Stimulated activated CD8-positive, alpha-beta memory T cell treated with anti-CD3 and anti-CD28 coated beads, Interleukin-15, amount 100 ng/mL, for 4 hours (primary cell): ENCODE measurements around the gene PDE6B.

Experiments used
- DNase-seq, 2 donors: peaks; one replicate each; pipeline ENCODE4 v3.0.0-alpha.2; 2020; ENCODE audit warnings: low read depth in 2 of 2

The PDE6B gene

DNA sequence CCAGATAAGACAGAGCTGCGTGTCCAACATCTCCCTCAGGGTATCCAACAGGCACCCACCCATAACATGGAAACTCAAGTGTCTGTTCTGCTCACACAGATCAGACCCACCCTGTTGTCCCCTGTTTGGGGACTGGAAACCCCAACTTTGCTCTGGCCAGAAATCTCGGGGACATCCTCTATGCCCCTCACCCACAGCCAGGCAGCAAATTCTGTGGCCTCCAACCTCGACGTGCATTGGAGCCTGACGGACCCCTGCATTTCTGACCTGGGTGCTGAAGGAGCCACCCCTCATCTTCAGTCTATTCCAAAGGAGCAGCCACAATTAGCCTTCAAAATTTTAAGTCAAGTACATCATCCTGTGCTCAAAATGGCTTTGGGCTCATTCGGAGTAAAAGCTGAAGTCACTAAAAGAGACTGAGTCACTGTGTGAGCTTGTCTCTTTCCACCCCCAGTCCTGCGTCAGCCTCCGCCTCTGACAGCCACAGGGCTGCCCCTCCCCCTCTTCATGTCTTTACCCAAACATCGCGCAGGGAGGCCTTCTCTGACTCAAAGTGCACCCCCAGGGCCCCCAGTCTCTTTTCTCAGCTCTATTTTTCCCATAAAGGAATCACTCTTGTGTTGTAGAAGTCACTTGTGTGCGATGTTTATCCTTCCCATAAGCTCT lies 24.4 kb upstream of the PDE6B start:
- no peak for DNase-seq

DNA sequence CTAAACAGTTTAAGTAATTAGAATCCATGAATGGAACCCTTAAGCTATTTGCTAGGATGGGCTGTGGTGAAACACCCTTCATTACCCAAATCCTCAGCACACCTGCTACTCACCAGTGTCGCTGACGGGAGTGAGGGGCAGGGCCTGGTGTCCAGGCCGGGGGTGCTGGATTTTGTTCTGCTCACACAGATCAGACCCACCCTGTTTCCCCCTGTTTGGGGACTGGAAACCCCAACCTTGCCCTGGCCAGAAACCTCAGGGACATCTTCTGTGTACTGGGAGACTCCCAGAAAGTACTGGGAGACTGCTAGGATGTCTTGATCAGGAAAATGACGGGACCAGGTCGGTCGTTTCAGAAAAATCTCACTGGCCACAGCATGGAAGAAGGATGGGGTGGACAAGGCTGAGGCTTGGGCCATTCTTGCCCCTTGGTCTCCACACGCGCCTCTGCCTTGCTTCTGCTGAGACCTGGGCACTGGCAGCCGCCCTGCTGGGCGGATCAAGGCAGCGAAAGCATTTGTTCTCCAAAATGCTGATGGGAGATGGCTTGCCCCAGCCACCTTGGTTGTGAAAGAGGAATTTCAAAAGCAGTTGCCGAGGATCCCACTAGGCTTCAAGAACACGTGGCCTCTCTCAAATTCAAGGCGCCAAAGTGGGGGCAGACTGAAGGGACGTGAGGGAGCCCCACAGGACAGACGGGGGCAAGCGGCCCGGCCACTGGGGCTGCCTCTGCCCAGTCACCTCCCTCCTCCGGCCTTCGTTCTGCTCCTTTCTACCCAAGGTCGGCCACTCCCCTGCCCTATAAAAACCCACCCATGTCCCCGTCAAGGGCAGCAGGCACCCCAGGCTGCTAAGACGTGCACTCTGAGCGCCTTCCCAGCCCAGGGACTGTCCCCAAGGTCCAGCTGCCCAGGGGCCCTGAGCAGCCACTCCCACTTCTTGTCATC lies 23.5 kb upstream of the PDE6B start:
- no peak for DNase-seq

DNA sequence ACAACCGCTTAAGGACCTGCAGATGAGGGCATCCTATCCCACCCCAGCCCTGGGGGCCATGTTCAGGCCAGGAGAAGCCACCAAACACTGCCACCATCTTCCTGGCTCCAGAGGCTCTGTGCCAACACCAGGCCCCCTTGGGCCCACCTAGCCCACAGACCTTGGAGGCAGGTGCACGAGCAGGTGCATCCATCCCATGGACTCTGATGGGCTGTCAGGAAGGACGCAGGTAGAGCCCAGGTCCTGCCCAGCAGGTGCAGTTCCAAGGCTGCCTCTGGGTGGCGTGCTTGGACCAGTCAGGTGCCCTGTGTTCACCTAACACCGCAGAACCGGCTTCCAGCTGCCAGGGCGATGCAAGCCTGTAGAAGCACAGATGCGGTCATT lies 22.8 kb upstream of the PDE6B start:
- peak in 1 of 2 donors; percentile 7 for DNase-seq

DNA sequence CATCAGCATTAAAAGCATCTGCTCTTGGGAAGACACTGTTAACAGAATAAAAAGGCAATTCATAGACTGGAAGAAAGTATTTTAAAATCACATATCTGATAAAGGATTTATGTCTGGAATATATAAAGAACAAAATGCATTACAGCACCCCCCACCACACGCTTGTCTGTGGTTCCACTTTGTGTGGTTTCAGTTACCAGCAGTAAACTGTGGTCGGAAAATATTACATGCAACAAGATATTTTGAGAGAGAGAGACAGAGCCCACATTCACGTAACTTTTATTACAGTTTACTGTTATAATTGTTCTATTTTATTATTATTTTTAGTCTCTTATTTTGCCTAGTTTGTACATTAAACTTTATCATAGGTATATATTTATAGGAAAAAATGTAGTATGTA lies 21.2 kb upstream of the PDE6B start:
- no peak for DNase-seq

DNA sequence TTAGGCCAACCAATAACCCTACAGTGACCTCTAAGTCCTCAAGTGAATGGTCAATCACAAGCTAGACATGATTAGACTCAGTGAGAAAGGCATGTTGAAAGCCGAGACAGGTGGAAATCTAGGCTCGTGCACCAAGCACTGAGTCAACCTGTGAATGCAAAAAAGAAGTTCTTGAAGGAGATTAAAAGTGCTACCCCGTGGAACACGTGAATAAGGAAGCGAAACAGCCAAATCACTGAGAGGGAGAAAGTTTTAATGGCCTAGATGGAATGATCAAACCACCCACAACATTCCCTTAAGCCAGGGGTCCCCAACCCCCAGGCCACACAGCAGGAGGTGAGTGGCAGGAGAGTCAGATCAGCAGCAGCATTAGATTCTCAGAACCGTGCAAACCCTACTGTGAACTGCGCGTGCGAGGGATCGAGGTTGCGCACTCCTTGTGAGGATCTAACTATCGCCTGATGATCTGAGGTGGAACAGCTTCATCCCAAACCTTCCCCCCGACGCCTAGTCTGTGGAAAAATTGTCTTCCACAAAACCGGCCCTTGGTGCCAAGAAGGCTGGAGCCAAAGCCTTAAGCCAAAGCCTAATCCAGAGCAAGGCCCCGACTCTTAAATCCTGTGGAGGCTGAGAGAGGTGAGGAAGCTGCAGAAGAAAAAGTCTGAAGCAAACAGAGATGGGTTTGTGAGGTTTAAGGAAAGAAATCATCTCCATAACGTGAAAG lies 19.5 kb upstream of the PDE6B start:
- DNase-seq, result no peak

DNA sequence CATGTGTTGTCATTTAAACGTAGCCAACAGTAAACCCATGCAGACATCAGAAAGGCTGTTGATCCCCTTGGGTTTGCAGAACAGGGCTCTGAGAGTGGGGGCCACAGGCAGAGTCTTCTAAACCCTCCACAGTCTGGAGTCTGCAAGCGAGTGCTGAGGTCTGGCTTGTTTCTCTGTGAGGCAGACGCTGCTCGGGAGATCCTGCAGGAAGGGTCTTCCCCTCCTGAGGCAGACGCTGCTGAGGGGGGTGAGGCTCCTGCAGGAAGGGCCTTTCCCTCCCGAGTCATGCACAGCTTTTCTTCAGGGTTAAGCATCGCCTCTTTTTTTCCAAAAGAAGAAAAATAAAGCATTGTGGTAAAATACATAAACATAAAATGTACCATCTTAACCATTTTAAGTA lies 17.1 kb upstream of the PDE6B start:
- DNase-seq, result no peak

DNA sequence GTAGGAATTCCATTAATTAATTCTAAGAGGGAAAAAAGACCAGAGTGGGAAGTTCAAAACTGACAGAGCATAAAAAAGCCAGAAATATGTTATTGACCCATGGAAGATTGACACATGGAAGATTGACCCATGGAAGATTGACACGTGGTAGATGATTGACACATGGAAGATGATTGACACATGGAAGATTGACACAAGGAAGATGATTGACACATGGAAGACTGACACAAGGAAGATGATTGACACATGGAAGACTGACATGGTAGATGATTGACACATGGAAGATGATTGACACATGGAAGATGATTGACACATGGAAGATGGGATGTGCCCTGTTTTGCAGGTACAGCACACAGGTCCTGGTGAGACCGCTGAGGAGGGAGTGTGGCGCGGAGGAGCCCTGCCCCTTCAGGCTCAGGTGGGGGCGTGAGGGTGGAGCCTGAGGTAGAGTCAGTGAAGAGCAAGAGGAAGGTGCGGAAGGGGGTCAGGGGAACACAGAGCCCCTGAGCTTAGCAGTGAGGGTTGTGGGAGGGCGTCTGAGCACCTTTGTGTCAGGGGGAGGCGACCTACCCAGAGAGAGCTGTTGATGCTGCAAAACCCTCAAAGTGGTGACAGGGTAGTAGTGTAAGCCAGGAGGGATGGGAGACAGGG lies 15.8 kb upstream of the PDE6B start:
- no peak for DNase-seq

DNA sequence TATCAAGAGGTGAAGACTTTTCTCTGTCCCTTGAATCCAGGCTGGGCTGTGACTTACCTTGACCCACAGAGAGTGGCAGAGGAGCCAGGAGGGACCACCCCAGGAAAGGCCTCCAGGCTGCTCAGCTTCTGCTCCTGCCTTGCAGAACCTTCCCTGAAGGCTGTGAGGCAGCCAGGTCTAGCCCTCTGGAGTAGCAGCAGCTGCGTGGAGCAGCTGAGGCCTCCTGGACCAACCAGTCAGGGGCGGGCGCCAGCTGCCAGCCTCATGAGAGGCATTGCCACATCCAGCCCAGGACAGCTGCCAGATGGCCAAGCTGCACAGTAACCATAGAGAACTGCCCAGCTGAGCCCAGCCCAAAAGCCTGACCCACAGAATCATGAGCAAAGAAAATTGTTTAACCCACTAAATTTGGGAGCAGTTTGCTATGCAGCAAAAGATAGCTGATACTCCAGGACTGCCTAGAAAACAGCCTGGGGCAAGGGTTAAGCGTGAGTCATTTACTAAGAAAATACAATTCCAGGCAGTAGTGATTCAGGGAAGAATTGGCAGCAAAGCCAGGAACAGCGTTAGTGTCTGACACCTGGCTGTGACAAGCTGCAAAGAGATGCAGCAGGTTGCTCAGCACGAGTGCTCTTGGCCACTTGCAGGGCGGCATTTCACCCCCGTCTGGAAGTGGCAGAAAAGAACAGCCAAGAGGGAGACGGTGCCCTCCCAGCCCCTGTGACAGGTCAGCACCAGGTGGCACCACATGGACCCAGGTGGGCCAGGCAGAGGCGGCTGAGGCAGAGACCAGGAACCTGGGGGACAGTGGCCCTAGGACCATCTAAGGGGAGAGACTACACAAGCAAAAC lies 14.7 kb upstream of the PDE6B start:
- no peak for DNase-seq

DNA sequence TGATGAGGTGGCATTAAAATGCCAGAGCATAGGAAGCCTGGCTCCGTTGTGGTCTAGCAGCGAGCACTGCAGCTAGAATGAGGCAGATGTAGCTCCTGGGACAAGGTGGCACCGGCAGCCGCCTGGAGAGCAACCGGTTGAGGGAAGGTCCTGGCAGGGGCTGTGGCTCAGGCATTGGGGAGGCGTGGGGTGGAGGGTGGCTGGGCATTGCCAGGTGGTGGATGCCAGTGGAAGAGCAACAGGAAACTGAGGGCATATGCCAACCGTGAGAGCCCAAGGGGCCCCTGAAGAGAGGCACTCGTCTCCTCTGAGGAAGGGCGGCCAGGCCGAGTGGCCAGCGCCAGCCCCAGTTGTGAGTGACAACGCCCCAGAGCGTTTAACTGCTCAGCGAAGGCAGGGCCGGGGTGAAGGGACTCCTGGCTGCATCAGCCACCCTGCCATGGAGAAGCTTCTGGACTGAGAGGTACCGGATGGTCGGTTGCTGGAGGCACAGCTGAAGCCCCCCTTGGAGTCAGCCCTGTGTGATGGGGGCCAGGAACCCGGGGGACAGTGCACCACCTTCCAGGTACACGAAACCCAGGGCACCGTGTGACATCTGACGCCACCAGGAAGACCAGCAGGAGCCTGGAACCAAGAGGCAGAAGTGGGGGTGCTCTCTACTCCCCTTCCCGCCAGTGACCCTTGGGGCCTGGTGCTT lies 13.2 kb upstream of the PDE6B start:
- no peak for DNase-seq

DNA sequence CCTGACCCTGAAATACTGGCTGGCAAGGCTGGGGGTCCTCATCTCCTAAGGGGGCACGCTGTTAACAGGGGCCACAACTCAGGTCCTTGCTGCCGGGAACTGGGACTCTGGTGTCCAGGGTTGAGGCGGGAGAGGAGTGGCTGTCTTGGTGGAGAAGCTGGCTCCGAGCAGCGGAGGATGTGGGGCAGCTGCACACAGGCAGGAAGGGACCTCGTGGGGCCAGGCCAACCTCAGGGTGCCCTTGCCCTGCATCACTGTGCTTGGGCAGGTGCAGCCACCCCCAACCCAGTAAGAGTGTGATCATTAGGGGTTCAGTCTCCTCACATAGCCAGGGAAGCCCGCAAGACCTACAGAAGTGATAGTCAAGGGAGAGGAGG lies 12.6 kb upstream of the PDE6B start:
- no peak for DNase-seq

DNA sequence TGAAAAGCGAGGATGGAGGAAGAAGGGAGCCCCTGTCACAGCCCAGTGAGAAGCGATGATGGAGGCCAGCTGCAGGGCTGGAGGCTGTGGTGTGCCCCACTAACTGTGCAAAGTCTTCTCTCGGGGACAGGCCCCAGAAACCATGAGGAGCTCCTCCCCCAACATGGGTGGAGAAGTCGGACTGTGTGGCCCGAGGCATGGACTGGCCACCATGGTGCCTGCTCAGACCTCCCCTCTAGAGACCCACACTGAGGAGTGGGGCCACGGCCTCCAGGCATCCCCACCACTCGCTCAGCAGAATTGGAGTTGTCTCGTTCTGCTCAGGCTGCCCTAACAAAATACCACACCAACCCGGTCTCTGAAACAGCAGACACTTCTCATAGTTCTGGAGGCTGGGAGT lies 12.2 kb upstream of the PDE6B start:
- DNase-seq, result no peak

DNA sequence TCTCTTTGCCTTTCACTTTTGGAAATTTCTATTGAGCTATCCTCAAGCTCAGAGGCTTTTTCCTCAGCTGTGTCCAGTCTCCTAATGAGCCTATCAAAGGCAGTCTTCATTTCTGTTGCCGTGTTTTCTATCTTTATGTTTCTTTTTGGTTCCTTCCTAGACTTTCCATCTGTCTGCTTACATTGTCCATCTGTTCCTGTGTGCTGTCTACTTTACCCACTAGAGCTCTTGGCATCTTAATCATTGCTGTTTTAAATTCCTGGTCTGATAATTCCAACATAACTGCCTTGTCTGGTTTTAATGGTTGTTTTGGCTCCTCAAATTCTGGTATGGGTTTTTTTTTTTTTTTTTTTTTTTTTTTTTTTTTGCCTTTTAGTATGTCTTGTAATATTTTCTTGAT lies 9.3 kb upstream of the PDE6B start:
- no peak for DNase-seq

DNA sequence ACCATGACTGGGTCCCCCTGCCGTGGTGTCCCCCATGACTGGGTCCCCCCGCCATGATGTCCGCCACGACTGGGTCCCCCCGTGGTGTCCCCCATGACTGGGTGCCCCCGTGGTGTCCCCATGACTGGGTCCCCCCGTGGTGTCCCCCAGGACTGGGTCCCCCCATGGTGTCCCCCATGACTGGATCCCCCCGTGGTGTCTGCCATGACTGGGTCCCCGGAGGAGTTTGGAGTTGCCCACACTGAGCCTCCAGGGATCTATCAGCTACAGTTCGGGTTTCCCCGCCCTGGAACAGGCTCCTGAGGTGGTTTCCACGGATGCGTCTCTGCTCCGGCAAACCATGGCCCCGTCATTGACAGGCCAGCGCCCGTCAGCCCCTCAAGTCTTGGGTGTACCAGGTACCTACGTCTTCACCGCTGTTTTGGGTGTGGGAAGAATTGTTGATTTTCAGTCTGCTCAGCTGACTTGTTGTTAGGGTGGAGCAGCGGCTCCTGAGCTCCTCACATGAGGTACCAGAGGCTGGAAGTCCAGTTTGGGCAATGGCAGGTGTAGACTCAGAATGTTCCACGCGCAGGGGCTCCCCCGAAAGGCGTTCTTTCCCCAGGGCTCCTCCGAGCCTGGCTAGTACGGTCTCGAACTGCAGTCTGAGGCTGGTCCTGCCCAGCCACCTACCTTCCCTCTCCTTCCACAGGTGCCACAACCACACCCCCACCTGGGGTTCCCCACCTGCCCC lies 8.3 kb upstream of the PDE6B start:
- no peak for DNase-seq

DNA sequence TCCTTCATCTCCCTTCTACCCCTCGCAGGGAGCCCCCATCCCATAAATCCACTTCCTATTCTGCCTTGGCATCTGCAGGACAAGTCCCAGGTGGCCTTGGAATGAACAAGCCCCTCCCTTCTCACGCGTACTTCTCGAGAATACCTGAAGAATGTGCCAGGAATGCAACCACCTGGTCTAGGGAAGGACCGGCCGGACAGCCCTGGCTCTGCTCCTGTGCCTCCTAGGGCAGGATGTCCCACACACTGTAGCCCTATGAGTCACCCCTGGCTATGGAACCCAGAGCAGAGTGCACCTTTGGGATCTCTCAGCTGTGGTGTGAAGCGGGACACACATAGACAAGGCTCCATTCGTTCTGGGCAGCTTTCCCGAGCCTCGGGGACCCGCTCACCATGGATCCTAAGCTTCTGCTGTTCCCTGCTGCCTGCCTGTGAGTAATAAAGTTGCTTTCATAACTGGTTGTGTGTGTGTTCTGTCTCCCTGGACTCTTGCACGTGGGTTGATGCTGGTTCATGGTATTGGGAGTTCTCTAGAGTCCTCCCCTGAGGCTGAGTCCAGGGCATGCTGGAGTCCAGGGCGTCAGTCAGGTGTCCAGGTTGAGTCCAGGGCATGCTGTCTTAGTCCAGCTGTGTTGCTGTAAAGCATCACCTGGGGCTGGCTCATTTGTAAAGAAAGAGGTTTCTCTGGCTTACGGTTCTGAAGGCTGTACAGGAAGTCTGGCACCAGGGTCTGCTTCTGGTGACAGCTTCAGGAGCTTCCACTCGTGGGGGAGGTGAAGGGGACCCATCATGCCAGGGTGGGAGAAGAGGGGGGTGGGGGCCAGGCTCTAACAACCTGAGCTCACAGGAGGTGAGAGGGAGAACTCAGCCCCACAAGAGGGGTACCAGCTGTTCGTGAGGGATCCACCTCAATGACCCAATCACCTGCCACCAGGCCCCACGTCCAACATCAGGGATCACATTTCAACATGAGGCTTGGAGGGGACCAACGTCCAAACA lies 7.4 kb upstream of the PDE6B start:
- no peak for DNase-seq

DNA sequence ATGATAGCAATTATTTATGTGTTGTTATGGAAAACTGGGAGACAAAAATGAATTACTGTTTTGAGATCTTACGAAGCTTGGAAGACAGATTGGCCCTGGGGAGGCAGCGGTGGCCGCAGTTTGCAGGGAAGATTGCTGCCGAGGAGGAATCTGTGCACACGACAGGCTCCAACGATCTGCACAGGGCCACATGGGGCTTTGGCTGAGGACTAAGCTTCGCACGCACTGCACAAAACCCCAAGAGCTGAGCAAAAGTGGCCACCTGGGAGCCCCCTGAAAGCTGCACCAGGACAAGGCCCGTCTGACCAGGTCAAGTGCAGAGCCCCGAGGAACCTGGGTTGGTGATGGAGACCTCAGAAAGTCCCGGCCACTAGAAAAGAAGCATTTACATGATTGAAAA lies 5.2 kb upstream of the PDE6B start:
- no peak for DNase-seq

DNA sequence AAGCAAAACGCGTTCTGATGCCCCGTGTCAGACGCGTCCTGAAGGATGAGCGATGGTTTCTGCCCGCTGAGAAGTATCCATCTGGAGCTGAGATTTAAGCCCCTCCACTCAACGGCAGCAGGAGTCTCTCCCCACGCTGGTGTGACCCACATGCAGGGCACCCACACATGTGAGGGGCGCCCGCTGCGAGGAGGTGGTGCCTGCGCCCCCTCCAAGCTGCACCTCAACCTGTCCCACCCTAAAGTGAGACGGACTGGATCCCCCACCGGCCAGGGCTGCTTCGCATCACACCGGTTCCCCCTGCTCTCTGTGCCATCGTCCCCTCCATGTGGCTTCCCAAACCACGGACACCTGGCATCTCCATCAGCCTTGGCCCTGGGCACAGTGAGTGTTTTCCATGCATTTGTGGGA lies 4.5 kb upstream of the PDE6B start:
- no peak for DNase-seq

DNA sequence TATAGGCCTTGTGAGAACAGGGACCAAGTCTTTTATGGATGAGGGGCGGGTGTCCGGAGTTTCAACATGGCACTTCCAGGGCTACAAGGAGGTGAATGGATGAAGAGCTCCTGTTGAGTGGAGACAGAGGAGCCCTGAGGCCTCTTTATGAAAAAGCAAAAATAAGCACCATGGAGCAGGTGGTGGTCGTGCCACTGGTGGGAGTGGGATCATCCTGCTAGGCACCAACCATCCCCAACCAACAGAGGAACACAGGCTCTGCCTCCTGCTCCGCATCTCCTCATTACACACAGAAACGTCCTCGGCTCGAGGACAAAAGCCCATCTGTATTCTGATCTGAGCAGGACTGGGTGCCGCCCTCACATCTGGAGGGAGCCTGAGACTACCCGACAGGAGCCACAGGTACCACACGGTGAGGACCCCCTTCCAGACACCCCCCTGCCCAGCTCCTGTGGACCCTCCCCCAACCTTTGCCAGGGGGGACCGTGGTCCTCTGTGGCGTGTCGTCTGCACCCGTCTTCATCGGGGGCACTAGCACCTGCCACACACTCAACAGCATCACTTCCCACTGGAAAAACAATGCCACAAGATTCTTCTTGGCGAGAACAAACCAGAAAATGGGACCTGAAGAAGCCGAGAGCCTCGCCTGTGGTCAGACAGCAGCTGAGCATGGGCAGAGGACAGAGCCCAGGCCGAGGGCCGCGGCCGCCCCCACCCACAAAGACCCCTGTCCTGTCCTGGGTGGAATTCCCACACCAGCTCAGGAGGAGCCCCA lies 3.9 kb upstream of the PDE6B start:
- no peak for DNase-seq
